ENCODE data around the gene TEX14.

The TEX14 gene

DNA sequence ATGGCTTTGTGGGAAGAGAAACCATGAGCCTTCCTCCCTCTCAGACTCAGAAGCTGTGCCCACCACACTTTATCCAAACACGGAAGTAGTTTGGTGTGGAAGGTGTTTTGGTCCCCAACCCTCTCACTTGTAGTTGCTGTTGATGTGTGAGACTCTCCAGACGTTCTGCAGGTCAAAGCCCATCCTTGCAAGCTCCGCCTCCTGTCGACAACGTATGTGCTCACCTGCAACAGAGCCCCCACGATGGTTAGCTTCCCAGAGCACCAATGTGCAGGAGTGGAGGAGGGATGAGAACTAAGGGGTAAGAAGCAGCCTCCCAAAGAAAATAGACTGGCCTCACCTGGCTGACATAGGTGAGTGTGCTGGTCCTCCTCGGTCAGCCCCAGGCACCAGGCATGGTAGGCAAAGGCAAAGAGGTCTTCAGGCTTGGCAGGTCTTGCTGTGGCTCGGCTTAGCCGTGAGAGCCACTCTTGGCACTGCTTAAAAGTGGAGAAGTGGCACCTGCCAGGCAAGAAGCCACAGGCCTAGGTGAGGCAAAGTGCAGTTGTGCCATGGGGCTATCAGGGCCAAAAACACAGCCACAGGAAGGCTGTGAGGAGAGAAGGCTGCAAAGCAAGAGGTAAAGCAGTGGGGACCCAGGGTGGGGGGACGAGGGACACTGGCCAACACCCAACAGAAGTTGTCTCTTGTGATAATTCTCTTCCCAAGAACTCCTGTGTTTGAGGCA is 183.3 kb downstream of the TEX14 start:
- no peak overlapping the region for H3K27ac Mint-ChIP-seq
- H3K4me1 Mint-ChIP-seq (ENCODE audit: low read depth) = peaks cover 13% of the 10 kb centered on the region
- H3K36me3 Mint-ChIP-seq = peaks cover 11% of the 10 kb centered on the region
- no peaks in the 10 kb centered on the region for H3K9me3 Mint-ChIP-seq (ENCODE audit: low read depth)
- H3K4me3 Mint-ChIP-seq = no peak overlapping the region
- H3K27me3 Mint-ChIP-seq = no peaks in the 10 kb centered on the region

DNA sequence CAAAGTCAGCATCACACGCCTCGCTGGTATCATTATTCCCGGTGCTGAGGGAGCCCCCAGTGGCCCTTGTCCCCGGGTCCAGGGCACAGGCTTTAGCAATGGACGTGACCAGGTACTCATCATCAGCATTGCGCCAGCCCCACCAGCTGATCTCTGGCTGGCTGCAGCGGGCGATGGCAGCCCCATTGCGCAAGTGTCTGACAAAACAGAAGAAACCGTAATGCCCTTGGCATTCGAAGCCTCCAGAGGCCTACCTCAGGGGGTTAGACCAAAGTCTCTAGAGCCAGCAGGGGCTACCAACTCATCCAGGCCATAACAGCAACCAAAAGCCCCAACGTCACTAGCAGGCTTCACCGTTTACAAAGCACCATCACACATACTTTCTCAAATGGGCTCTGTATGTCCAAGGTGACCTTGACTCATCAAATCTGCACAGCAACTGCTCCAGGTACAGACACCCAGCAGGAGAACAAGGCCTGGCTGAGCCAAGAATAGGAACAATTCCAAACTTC is 184.7 kb downstream of the TEX14 start:
- Mint-ChIP-seq H3K36me3 (peaks cover 12% of the 10 kb centered on the region), H3K4me3 (no peak overlapping the region), H3K27me3 (no peaks in the 10 kb centered on the region), H3K4me1 (ENCODE audit: low read depth) (peaks cover 5% of the 10 kb centered on the region), H3K27ac (no peak overlapping the region), H3K9me3 (ENCODE audit: low read depth) (no peaks in the 10 kb centered on the region)

Measured in activated naive CD8-positive, alpha-beta T cell (primary cell).